ENCODE results near the gene EMP2.
"Not testable (repeated sequence)": the region's sequence is repeated elsewhere in the genome, so short reads cannot be mapped to it uniquely, and the experiment has no call there.

GRCh38 chr16:10505286-10505685 lies 75.1 kb downstream of the EMP2 start:
- not testable (repeated sequence) for TF ChIP-seq POLR2A, CTCF, POLR2AphosphoS5 (IDR thresholded peaks at IDR 0.05)
